Measurements from ENCODE around the gene FBRSL1.

The FBRSL1 gene

DNA sequence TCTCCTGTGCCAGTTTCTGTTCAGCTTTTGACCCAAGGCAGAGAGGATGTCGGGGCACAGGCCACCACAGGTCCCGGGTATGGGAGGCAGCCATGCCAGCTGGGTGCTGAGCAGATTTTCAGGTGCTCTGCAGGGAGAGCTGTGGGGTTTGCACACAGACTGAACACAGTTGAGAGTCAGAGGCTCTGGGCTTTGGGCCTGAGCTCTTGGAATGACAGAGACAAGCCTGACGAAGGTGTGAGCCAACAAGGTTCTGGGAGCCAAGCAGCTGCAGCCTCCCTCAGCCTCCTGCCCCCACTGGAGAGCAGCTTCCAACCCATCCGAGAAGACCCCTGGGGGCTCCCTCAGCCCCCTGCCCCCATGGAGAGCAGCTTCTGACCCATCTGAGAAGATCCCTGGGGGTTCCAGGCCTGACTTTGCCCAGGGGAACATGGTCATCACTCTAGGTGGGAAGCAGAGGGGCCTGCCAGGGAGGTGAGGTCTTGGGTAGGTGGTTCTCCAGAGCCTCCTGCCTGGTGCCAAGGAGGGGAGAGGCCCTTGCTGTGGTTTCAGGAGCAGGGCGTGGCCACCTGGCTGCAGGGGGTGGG is 13.8 kb downstream of the FBRSL1 start:
- Histone ChIP-seq H3K4me3 (replicated peaks; ENCODE audit: insufficient read depth, low read length) (no peak overlapping the region), H3K27ac (replicated peaks) (no peak overlapping the region), H3K27me3 (ENCODE audit: insufficient read depth, poor library complexity, severe bottlenecking) (no peaks in the 10 kb centered on the region)
- no peak for DNase-seq (ENCODE audit: low read depth in 1 of 2, low spot score in 1 of 2)
- TF ChIP-seq POLR2AphosphoS5 (IDR thresholded peaks at IDR 0.05; ENCODE audit: low read depth) (no peak), SPI1 (IDR thresholded peaks at IDR 0.05; ENCODE audit: borderline replicate concordance, low read depth) (no peak), GABPA (IDR thresholded peaks at IDR 0.05; ENCODE audit: low read depth) (no peak)
- TF ChIP-seq, protein P1, sequence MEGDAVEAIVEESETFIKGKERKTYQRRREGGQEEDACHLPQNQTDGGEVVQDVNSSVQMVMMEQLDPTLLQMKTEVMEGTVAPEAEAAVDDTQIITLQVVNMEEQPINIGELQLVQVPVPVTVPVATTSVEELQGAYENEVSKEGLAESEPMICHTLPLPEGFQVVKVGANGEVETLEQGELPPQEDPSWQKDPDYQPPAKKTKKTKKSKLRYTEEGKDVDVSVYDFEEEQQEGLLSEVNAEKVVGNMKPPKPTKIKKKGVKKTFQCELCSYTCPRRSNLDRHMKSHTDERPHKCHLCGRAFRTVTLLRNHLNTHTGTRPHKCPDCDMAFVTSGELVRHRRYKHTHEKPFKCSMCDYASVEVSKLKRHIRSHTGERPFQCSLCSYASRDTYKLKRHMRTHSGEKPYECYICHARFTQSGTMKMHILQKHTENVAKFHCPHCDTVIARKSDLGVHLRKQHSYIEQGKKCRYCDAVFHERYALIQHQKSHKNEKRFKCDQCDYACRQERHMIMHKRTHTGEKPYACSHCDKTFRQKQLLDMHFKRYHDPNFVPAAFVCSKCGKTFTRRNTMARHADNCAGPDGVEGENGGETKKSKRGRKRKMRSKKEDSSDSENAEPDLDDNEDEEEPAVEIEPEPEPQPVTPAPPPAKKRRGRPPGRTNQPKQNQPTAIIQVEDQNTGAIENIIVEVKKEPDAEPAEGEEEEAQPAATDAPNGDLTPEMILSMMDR (IDR thresholded peaks at IDR 0.05; ENCODE audit: insufficient read depth, low read length), result no peak
- TF ChIP-seq, protein P2, sequence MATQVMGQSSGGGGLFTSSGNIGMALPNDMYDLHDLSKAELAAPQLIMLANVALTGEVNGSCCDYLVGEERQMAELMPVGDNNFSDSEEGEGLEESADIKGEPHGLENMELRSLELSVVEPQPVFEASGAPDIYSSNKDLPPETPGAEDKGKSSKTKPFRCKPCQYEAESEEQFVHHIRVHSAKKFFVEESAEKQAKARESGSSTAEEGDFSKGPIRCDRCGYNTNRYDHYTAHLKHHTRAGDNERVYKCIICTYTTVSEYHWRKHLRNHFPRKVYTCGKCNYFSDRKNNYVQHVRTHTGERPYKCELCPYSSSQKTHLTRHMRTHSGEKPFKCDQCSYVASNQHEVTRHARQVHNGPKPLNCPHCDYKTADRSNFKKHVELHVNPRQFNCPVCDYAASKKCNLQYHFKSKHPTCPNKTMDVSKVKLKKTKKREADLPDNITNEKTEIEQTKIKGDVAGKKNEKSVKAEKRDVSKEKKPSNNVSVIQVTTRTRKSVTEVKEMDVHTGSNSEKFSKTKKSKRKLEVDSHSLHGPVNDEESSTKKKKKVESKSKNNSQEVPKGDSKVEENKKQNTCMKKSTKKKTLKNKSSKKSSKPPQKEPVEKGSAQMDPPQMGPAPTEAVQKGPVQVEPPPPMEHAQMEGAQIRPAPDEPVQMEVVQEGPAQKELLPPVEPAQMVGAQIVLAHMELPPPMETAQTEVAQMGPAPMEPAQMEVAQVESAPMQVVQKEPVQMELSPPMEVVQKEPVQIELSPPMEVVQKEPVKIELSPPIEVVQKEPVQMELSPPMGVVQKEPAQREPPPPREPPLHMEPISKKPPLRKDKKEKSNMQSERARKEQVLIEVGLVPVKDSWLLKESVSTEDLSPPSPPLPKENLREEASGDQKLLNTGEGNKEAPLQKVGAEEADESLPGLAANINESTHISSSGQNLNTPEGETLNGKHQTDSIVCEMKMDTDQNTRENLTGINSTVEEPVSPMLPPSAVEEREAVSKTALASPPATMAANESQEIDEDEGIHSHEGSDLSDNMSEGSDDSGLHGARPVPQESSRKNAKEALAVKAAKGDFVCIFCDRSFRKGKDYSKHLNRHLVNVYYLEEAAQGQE (IDR thresholded peaks at IDR 0.05; ENCODE audit: insufficient replicate concordance, low read depth), result no peak

DNA sequence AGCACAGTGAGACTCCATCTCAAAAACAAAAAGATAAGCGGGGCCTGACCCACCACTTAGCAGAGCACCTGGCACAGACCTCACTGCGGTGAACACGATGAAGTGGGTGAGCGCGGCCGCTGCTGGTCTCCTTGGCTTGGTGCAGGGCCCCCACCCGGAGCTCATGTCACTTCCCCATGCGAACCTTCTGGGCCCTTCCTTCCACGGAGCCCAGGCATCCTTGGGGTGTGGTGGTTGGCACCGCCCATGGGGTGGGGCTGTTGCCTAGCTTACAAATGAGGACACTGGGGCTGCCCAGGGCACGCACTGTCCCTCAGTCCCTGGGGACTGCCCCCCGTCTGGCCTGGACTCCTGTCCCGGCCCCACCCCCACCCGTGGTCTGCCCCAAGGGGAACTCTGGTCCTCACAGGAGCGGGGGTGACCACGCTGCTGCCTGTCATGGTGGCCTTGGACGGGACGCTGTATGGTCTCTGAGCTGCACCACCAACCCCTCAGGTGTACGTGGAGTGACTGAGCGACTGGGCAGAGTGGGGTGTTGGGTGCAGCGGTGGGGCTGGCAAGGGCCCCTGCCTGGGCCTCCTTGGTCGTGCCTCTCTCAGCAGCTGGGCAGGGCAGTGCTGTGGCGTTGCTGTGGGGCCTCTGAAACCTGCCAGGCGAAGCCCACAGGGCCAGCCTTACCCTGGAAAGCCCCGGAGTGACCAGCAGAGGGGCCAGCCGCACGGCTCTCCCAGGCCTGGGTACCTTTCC is 15.3 kb downstream of the FBRSL1 start:
- H3K4me3 ChIP-seq (replicated peaks; ENCODE audit: insufficient read depth, low read length), result no peak overlapping the region
- no peaks in the 10 kb centered on the region for H3K27me3 ChIP-seq (ENCODE audit: insufficient read depth, poor library complexity, severe bottlenecking)
- no peak overlapping the region for H3K27ac ChIP-seq (replicated peaks)
- peak in 1 of 2 experiments; percentile 58 for DNase-seq (ENCODE audit: low read depth in 1 of 2, low spot score in 1 of 2)
- TF ChIP-seq, protein P1 (IDR thresholded peaks at IDR 0.05; ENCODE audit: insufficient read depth, low read length), result no peak
- TF ChIP-seq SPI1 (IDR thresholded peaks at IDR 0.05; ENCODE audit: borderline replicate concordance, low read depth) (peak; percentile 45; the same call in 1 of the 2 replicates), POLR2AphosphoS5 (IDR thresholded peaks at IDR 0.05; ENCODE audit: low read depth) (no peak), GABPA (IDR thresholded peaks at IDR 0.05; ENCODE audit: low read depth) (no peak)
- TF ChIP-seq, protein P2 (IDR thresholded peaks at IDR 0.05; ENCODE audit: insufficient replicate concordance, low read depth), result no peak

DNA sequence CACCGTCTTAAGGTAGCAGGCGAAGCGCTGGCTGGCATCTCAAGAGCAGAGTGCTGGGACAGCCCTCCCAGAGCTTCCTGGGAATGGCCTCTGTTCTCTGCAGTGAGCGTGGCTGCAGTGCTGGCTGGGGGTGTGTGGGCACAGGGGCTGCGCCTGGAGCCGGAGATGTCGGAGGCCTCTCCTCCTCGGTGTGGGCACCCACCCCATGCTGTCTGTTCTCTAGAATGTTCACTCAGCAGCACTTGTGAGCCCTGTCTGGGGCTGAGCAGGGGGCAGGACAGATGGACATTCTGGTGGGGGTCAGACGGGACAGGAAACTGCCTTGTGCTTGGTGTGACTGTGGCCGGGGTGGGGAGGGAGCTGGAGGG is 15.9 kb downstream of the FBRSL1 start:
- TF ChIP-seq SPI1 (IDR thresholded peaks at IDR 0.05; ENCODE audit: borderline replicate concordance, low read depth) (no peak), POLR2AphosphoS5 (IDR thresholded peaks at IDR 0.05; ENCODE audit: low read depth) (no peak), GABPA (IDR thresholded peaks at IDR 0.05; ENCODE audit: low read depth) (no peak)
- TF ChIP-seq, protein P2 (IDR thresholded peaks at IDR 0.05; ENCODE audit: insufficient replicate concordance, low read depth), result no peak
- TF ChIP-seq, protein P1 (IDR thresholded peaks at IDR 0.05; ENCODE audit: insufficient read depth, low read length), result no peak
- no peak overlapping the region for H3K4me3 ChIP-seq (replicated peaks; ENCODE audit: insufficient read depth, low read length)
- no peak for DNase-seq (ENCODE audit: low read depth in 1 of 2, low spot score in 1 of 2)
- no peaks in the 10 kb centered on the region for H3K27me3 ChIP-seq (ENCODE audit: insufficient read depth, poor library complexity, severe bottlenecking)
- no peak overlapping the region for H3K27ac ChIP-seq (replicated peaks)

Data from HL-60 (cell line).